CD14-positive monocyte (primary cell): ENCODE results near the gene NHLH2. TPM values are rescaled to one million over a fixed set of nuclear protein-coding genes. Genes with fewer than 3 reads are reported as not detected.
A peak's percentile ranks its signal among the peaks of the same experiment; 100 is the strongest.

Experiments
- DNase-seq, 3 donors: peaks; one replicate each; pipeline ENCODE4 v3.0.0-alpha.2; 2011 to 2022
- H2AFZ ChIP-seq: 2 replicates; pipeline ENCODE4 v1.6.0; 2012; ENCODE audit warnings: mild to moderate bottlenecking, low read depth, low read length, inconsistent platforms; ENCODE audit not compliant: insufficient read depth, poor library complexity, severe bottlenecking
- H3K27ac ChIP-seq, 2 donors: 1 replicate in 1 of 2; 2 replicates in 1 of 2; pipeline ENCODE4 v1.5.1; 2012 to 2013; ENCODE audit warnings: low read length in 2 of 2, control low read depth in 1 of 2, inconsistent platforms in 1 of 2, low read depth in 1 of 2, mild to moderate bottlenecking in 1 of 2
- H3K27me3 ChIP-seq, 2 donors: one replicate each; pipeline versions ENCODE4 v1.6.0 to v1.6.1; 2011 to 2013; ENCODE audit warnings: low read length in 2 of 2; ENCODE audit not compliant: control insufficient read depth in 2 of 2, insufficient read depth in 2 of 2
- H3K36me3 ChIP-seq, 2 donors: replicated peaks in 1 of 2; 1 replicate in 1 of 2; 2 replicates in 1 of 2; pipeline versions ENCODE4 v1.5.1 to v1.6.1; 2012 to 2013; ENCODE audit warnings: low read length in 2 of 2, control low read depth in 1 of 2, inconsistent platforms in 1 of 2, mild to moderate bottlenecking in 1 of 2; ENCODE audit not compliant: insufficient read depth in 2 of 2, control insufficient read depth in 1 of 2
- H3K4me1 ChIP-seq, 2 donors: 1 replicate in 1 of 2; 2 replicates in 1 of 2; pipeline versions ENCODE4 v1.5.1 to v1.6.1; 2012 to 2013; ENCODE audit warnings: low read length in 2 of 2, control low read depth in 1 of 2, inconsistent platforms in 1 of 2, mild to moderate bottlenecking in 1 of 2, moderate library complexity in 1 of 2; ENCODE audit not compliant: insufficient read depth in 2 of 2, control insufficient read depth in 1 of 2
- H3K4me2 ChIP-seq: replicated peaks from 2 replicates; pipeline ENCODE3; 2012; ENCODE audit warnings: low read length, moderate library complexity, mild to moderate bottlenecking; ENCODE audit not compliant: poor library complexity, severe bottlenecking; ENCODE audit errors: extremely low read depth
- H3K4me3 ChIP-seq, 3 experiments: fragments of 200-600 bp in 1 of 3; sonication (generic) in 1 of 3; replicated peaks in 1 of 3; 1 replicate in 2 of 3; 2 replicates in 1 of 3; pipeline ENCODE4 v1.5.1; 2011 to 2013; ENCODE audit warnings: low read length in 3 of 3, mild to moderate bottlenecking in 3 of 3, control low read depth in 2 of 3, low read depth in 2 of 3, inconsistent platforms in 1 of 3, moderate library complexity in 1 of 3
- H3K79me2 ChIP-seq: 2 replicates; pipeline ENCODE4 v1.6.0; 2012; ENCODE audit warnings: mild to moderate bottlenecking, control low read depth, inconsistent platforms, low read length, moderate library complexity; ENCODE audit not compliant: insufficient read depth
- H3K9ac ChIP-seq: 2 replicates; pipeline ENCODE4 v1.6.0; 2017; ENCODE audit warnings: low read length, mild to moderate bottlenecking; ENCODE audit not compliant: insufficient read depth, poor library complexity, severe bottlenecking
- H3K9me3 ChIP-seq, 2 donors: replicated peaks in 1 of 2; 1 replicate in 1 of 2; 2 replicates in 1 of 2; pipeline versions ENCODE4 v1.5.1 to v1.6.1; 2012 to 2013; ENCODE audit warnings: low read length in 2 of 2, control low read depth in 1 of 2; ENCODE audit not compliant: control insufficient read depth in 1 of 2, insufficient read depth in 1 of 2
- H4K20me1 ChIP-seq: 2 replicates; pipeline ENCODE4 v1.6.0; 2012; ENCODE audit warnings: mild to moderate bottlenecking, low read length, control low read depth, moderate library complexity; ENCODE audit not compliant: insufficient read depth
- H3K27ac Mint-ChIP-seq, 7 donors: one replicate each; pipeline ENCODE4 v1.8.0; 2020; ENCODE audit warnings: mild to moderate bottlenecking in 7 of 7, mixed read lengths in 7 of 7, moderate library complexity in 6 of 7, inconsistent platforms in 2 of 7
- H3K27me3 Mint-ChIP-seq, 3 donors: one replicate each; pipeline ENCODE4 v1.8.0; 2021 to 2022; ENCODE audit warnings: low read depth in 3 of 3, mild to moderate bottlenecking in 3 of 3, mixed read lengths in 3 of 3, moderate library complexity in 3 of 3, inconsistent platforms in 1 of 3
- H3K36me3 Mint-ChIP-seq, 2 donors: one replicate each; pipeline ENCODE4 v1.8.0; 2020; ENCODE audit warnings: mixed read lengths in 2 of 2, inconsistent platforms in 1 of 2, mild to moderate bottlenecking in 1 of 2
- H3K4me1 Mint-ChIP-seq: one replicate; pipeline ENCODE4 v1.8.0; 2020; ENCODE audit warnings: mild to moderate bottlenecking, mixed read lengths
- H3K4me3 Mint-ChIP-seq, 2 donors: one replicate each; pipeline ENCODE4 v1.8.0; 2020; ENCODE audit warnings: mild to moderate bottlenecking in 2 of 2, mixed read lengths in 2 of 2, moderate library complexity in 1 of 2
- H3K9me3 Mint-ChIP-seq, 7 donors: one replicate each; pipeline ENCODE4 v1.8.0; 2020 to 2022; ENCODE audit warnings: mixed read lengths in 7 of 7, mild to moderate bottlenecking in 6 of 7, moderate library complexity in 6 of 7, inconsistent platforms in 2 of 7
- WGBS: methylation state at CpG from one replicate; pipeline ENCODE4 v1.1.5; 2013; ENCODE audit warnings: missing lambda C conversion rate; ENCODE audit not compliant: insufficient coverage; 5-methylcytosine and 5-hydroxymethylcytosine counted together
- intact Hi-C, 2 donors: fragments of 100-400 bp; cut with micrococcal nuclease; formaldehyde crosslinking; loops; one replicate each; pipeline versions ENCODE4 v1.15.0 to v1.15.1; 2023
- polyA plus RNA-seq, 3 donors: library from polyadenylated mRNA; depleted of rRNA in 1 of 3; unstranded in 2 of 3; stranded (reverse) in 1 of 3; fragments of 300-500 nt in 2 of 3; fragments of >200 nt in 1 of 3; fragmentation: Illumina TruSeq in 2 of 3; gene quantifications; 1 replicate in 2 of 3; 2 replicates in 1 of 3; pipeline ENCODE4 v1.2.3, GENCODE V29; 2012 to 2021
- TF ChIP-seq, protein P1 (sequence below): fragments of 200-600 bp; IDR thresholded peaks from one replicate; pipeline ENCODE4 v1.8.0; 2022; ENCODE audit warnings: antibody characterized with exemption, mild to moderate bottlenecking

NHLH2 gene
- polyA plus RNA-seq, 3 donors: 0.03 TPM; not detected in 2

DNA sequence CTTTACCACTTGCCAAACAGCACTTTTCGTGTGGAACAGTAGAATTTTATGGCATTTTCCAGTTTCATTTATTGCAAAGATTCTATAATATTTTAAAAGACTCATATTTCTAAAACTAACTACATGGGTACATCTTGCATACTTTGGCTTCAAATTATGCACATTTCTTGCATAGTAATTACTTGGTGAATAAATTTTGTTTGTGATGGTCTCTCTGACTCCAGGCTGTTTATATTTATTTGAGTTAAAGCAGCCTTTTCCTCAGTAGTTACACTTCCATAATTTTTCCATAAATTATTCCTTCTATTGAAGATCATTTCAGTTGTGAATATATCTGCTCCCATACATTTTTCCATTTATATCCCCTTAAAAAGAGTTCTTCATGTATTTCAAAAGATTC lies 6.9 kb upstream of the NHLH2 start:
- Histone ChIP-seq H3K4me1 (no peaks in the 10 kb centered on the region), H3K4me2 (no peak overlapping the region), H3K27me3 (peaks cover 28 to 57% of the 10 kb centered on the region in 2 donors), H2AFZ (no peak overlapping the region), H3K9me3 (peaks cover 4 to 12% of the 10 kb centered on the region in 2 donors), H4K20me1 (no peaks in the 10 kb centered on the region), H3K9ac (no peak overlapping the region), H3K4me3 (no peak overlapping the region), H3K36me3 (no peaks in the 10 kb centered on the region), H3K79me2 (no peaks in the 10 kb centered on the region), H3K27ac (no peak overlapping the region)
- H3K27me3 Mint-ChIP-seq: peaks cover 19 to 39% (median 24%) of the 10 kb centered on the region in 3 donors
- no CpG with 5 or more reads among the region's 1 CpG for WGBS
- intact Hi-C loops: no loop called here
- DNase-seq: no peak
- H3K4me3 Mint-ChIP-seq: peak overlapping the region in 1 of 2 donors; percentile 1
- no peaks in the 10 kb centered on the region for H3K36me3 Mint-ChIP-seq
- H3K9me3 Mint-ChIP-seq: peaks cover 4 to 19% (median 14%) of the 10 kb centered on the region in 7 donors
- TF ChIP-seq, protein P1, sequence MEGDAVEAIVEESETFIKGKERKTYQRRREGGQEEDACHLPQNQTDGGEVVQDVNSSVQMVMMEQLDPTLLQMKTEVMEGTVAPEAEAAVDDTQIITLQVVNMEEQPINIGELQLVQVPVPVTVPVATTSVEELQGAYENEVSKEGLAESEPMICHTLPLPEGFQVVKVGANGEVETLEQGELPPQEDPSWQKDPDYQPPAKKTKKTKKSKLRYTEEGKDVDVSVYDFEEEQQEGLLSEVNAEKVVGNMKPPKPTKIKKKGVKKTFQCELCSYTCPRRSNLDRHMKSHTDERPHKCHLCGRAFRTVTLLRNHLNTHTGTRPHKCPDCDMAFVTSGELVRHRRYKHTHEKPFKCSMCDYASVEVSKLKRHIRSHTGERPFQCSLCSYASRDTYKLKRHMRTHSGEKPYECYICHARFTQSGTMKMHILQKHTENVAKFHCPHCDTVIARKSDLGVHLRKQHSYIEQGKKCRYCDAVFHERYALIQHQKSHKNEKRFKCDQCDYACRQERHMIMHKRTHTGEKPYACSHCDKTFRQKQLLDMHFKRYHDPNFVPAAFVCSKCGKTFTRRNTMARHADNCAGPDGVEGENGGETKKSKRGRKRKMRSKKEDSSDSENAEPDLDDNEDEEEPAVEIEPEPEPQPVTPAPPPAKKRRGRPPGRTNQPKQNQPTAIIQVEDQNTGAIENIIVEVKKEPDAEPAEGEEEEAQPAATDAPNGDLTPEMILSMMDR: no peak
- H3K27ac Mint-ChIP-seq: no peak overlapping the region
- no peaks in the 10 kb centered on the region for H3K4me1 Mint-ChIP-seq

DNA sequence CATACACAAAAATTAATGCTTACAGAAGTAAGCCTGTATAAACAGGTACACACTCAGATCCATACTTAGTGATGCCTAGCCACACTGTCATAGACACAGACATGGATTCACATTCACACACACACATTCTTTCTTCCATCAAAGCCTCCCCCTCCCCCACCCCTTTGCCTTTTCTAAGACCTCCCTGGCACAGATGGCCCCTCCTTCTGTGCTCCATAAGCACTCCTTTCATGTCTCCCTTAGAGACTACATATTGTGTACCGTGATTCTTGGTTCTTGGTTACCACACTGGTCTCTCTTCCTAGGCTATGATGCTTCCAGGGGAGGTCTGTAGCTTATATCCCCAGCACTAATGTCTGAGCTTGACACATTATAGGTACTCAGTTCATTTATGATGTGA lies 2.0 kb upstream of the NHLH2 start:
- Mint-ChIP-seq H3K4me3 (no peak overlapping the region), H3K9me3 (peaks cover 0 to 20% (median 9%) of the 10 kb centered on the region in 7 donors), H3K4me1 (peaks cover 26% of the 10 kb centered on the region), H3K27ac (no peak overlapping the region), H3K27me3 (peaks cover 58 to 70% (median 63%) of the 10 kb centered on the region in 3 donors), H3K36me3 (peaks cover 0 to 5% of the 10 kb centered on the region in 2 donors)
- Histone ChIP-seq H3K27me3 (peaks cover 63 to 90% of the 10 kb centered on the region in 2 donors), H3K9me3 (peaks cover 0 to 29% of the 10 kb centered on the region in 2 donors), H3K4me1 (peaks cover 17 to 21% of the 10 kb centered on the region in 2 donors), H3K36me3 (no peaks in the 10 kb centered on the region), H4K20me1 (no peaks in the 10 kb centered on the region), H3K27ac (no peak overlapping the region), H2AFZ (no peak overlapping the region), H3K4me3 (no peak overlapping the region), H3K9ac (no peak overlapping the region), H3K79me2 (no peaks in the 10 kb centered on the region), H3K4me2 (no peak overlapping the region)
- no CpG with 5 or more reads among the region's 1 CpG for WGBS
- no peak for DNase-seq
- TF ChIP-seq, protein P1: no peak
- intact Hi-C loops: no loop called here
